Measurements from ENCODE around the gene CEP85L.

The CEP85L gene

DNA sequence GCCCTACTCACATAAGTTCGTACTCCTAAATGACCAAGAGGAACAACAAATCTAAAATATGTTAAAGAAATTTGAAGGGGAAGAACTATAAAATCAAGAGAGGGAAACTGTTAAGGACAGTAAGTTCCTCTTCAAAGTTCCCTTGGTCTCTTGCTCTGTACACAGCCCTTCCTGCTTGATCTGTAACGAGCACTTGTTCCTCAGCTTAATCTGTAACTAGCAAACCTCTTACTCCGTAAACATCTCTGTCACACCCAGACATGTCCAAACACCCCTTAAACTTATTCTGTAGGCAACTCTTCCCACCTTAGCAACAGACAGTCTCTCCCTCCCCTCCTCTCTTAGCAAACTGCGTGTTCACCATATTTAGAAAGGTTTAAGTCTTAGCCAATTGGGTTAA lies 73.4 kb downstream of the CEP85L start:
- no peak for DNase-seq (ENCODE audit: low spot score)

- no peak for DNase-seq (ENCODE audit: low spot score)
Observed at GRCh38 chr6:118574051-118574865, 77.1 kb downstream of the CEP85L start.

GRCh38 chr6:118571121-118571520 lies 80.3 kb downstream of the CEP85L start:
- DNase-seq (ENCODE audit: low spot score), result no peak

GRCh38 chr6:118569498-118569897 lies 81.9 kb downstream of the CEP85L start:
- DNase-seq (ENCODE audit: low spot score), result no peak

GRCh38 chr6:118567974-118568373 lies 83.4 kb downstream of the CEP85L start:
- DNase-seq (ENCODE audit: low spot score), result no peak

DNA sequence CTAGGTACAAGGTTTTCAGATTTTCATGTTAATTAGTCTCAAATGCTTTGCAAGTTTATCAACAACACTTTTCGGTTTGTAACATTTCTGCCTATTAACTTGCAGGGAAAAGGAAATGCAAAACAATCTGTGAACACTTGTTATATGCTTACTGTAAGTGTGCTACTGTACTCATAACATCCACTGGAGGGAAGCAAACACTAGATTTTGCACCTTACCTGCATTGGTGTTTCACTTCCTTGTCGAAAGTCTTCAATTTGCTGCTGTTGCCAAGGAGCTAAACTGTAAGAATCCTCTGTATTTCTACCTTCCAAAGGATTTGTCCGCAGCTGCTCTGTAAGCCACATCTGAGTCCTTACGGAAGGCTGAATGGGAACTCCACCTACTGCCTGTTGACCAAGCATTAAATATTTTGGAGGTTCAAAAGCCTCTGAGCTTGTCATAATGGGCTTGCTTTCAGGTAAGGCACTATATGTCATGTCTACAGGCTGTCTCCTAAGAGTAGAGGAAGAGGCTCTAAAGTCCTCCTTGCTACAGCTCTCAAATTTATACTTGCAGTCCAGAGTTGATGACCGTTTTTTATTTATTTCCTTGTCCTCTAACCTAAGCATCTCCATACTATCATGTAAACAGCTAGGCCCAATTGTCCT lies 86.0 kb downstream of the CEP85L start:
- DNase-seq (ENCODE audit: low spot score), result peak; percentile 23

- DNase-seq (ENCODE audit: low spot score), result no peak
Observed at GRCh38 chr6:118562959-118563358, 88.4 kb downstream of the CEP85L start.

DNA sequence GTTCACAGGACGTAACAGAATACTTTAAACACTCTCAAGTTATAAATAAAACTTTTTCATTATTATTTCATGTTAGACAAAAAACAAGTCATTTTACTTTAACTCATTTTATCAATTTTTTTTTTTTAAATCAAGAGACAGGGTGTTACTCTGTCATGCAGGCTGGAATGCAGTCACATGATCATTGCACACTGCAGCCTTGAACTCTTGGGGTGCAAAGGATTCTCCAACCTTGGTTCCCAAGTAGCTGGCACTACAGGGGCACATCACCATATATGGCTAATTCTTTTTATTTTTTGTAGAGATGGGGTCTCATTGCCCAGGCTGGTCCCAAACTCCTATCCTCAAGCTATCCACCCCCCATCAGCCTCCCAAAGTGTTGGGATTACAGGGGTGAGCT lies 89.1 kb downstream of the CEP85L start:
- DNase-seq (ENCODE audit: low spot score), result no peak

GRCh38 chr6:118559659-118560058 lies 91.7 kb downstream of the CEP85L start:
- no peak for DNase-seq (ENCODE audit: low spot score)

DNA sequence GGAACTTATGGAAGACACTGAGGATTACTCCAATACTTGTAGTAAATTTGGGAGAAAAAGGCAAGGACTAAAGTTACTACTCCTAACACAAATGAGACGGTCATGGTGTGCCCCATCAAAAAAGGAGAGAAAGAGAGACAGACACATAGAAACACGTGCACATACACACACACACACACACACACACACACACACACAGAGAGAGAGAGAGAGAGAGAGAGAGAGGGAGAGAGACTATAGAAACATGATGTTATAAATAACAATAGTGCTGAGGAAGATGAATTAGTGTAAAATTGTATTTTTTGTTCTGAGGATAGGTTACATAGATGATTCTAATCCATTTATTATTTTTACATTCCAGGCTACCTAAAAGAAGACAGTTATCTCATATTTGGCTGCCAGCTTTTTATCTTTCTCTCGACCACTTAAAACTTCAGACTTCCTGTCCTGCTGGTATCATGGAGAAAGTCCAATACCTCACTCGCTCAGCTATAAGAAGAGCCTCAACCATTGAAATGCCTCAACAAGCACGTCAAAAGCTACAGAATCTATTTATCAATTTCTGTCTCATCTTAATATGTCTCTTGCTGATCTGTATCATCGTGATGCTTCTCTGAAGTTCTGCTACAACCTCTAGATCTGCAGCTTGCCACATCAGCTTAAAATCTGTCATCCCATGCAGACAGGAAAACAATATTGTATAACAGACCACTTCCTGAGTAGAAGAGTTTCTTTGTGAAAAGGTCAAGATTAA lies 92.8 kb downstream of the CEP85L start:
- DNase-seq (ENCODE audit: low spot score), result no peak

- no peak for DNase-seq (ENCODE audit: low spot score)
Observed at GRCh38 chr6:118554698-118555097, 96.7 kb downstream of the CEP85L start.

- no peak for DNase-seq (ENCODE audit: low spot score)
Observed at GRCh38 chr6:118553132-118553531, 98.3 kb downstream of the CEP85L start.

GRCh38 chr6:118551063-118552053 lies 100.0 kb downstream of the CEP85L start:
- peak; percentile 59 for DNase-seq (ENCODE audit: low spot score)

- DNase-seq (ENCODE audit: low spot score), result no peak
Observed at GRCh38 chr6:118548613-118549012, 102.8 kb downstream of the CEP85L start.

- no peak for DNase-seq (ENCODE audit: low spot score)
Observed at GRCh38 chr6:118548136-118548535, 103.3 kb downstream of the CEP85L start, which contains the start of gene PLN. Gene PLN (plus strand): TSS chr6:118548296. CDS start chr6:118558922, 10,626 bp downstream.

DNA sequence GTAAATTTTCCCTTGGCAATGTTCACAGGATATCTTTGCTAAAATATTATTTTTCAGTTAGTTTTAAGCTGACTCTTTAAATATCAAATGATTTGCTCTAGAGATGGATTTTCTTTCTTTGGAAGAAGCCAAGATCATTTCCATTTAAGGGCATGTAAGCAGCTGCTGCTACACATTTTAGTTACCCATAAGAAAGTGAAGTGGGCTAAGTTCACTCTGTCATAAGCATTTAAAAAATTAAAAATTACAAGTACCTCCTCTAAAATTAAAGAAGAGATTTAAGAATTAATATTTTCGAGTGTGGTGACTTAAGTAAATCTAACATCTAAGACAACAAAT lies 104.5 kb downstream of the CEP85L start:
- no peak for DNase-seq (ENCODE audit: low spot score)

DNA sequence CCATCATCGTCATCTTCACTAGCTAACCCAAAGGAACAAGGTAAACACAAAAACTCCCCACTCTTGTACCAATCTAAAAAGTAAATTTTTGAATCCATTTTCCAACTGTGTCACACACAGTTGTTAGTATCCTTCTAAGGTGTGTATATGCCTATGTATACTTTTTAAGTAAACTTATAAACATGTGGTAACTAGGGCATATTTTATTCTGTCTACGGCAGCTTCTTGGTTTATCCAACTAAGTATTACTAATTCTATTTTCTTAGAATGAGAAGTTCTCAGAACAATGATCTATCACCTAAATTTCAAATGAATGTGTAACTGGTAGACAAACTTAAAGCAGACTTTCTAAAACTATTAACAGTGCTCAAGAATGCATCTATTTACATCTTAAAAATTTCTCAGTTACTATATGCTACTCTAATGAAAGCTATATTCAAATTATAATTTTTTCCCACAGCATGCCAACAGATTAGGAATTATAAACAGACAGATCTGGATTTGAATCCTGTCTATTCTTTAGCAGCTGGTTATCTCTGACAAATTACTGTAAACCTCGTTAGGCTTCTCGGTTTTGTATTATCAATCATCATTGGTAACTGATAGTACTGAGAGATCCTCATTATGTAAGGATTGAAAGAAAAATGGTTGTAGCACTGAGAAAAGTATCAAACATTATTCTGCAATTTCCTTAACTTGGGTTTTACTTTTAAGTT lies 105.1 kb downstream of the CEP85L start:
- no peak for DNase-seq (ENCODE audit: low spot score)

GRCh38 chr6:118544105-118544504 lies 107.3 kb downstream of the CEP85L start:
- no peak for DNase-seq (ENCODE audit: low spot score)

- DNase-seq (ENCODE audit: low spot score), result no peak
Observed at GRCh38 chr6:118542184-118542952, 109.0 kb downstream of the CEP85L start.

DNA sequence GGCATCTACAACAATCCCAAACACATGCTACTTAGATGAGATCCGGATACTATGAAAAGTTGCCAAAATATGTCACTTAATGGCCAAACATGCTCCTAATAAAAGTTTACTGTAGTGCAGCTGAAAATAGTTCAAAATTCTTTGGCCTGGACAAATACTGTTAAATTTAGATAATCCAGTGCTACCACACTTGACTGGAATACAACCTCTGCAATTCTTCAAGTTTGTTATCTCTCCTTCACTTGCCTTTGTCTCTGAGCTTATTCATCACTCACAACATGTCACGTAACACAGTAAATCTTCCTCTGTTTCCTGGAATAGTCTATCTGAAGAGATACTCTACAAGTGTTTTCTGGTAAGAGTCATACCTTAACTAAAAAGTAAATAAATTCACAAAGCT lies 113.8 kb downstream of the CEP85L start:
- DNase-seq (ENCODE audit: low spot score), result no peak

Data from SW480 (cell line).